Heart left ventricle (tissue), 13 donors: ENCODE data around the gene BRMS1.

Source experiments
- CTCF ChIP-seq, 12 donors: fragments of 200-600 bp; sonication (generic) in 4 of 12; IDR thresholded peaks; one replicate each; pipeline versions ENCODE4 v1.5.0 to v1.8.0; 2018 to 2022; ENCODE audit warnings: antibody characterized with exemption in 12 of 12, mild to moderate bottlenecking in 5 of 12
- POLR2A ChIP-seq, 2 donors: fragments of 450-650 bp; IDR thresholded peaks; one replicate each; pipeline ENCODE4 v1.6.1; 2017; ENCODE audit warnings: antibody characterized with exemption in 2 of 2, mild to moderate bottlenecking in 2 of 2, moderate library complexity in 2 of 2
- donor health status: ischemic (EF 13 %, LVEDD 7.1; RV severe dilation, severe dysfunction).
- donor health status: DM: no; HTN: yes; CAD: no.
- donor health status: DM: no; HTN: no; CAD: no.
- donor health status: ischemic (EF 25% LVEDD 6.9; RV normal size, moderate dysfunction).
- donor health status: ischemic (EF 25% LVEDD 5.7; RV mildly dilated, moderate dysfunction).
- donor health status: ischemic (EF 35%, LVEDD 5.7; RV mildly dilated, moderate dysfunction).
- donor health status: nonischemic (EF 11% LVEDD 7.7; RV severe dilation, severe dysfunction).
- donor health status: DM: yes; HTN: yes; CAD: no.
- donor health status: PGD.
- donor health status: ischemic (EF 29% LVEDD 5.4; RV normal size, mild dysfunction).
- donor health status: nonischemic (EF 23%, LVEDD 6.1; RV moderate dilation, normal function).

GRCh38 chr11:66361502-66361941, 16.6 kb upstream of the BRMS1 start:
- TF ChIP-seq CTCF (IDR thresholded peaks at IDR 0.05): no peak
- TF ChIP-seq POLR2A (IDR thresholded peaks at IDR 0.05): no peak
